GM23338 (cell line): ENCODE results near the gene SLC49A4.

Experiments
- EZH2 ChIP-seq: fragments of 200-600 bp; sonication (generic); IDR thresholded peaks from one replicate; pipeline ENCODE4 v1.8.0; 2017; ENCODE audit warnings: antibody characterized with exemption, mild to moderate bottlenecking, low read depth; ENCODE audit not compliant: unreplicated experiment
- POLR2AphosphoS5 ChIP-seq: IDR thresholded peaks from 2 replicates; pipeline ENCODE4 v1.6.1; 2016; ENCODE audit warnings: antibody characterized with exemption, low read depth
- TF ChIP-seq, protein P1 (sequence below), 2 experiments: fragments of 200-600 bp in 1 of 2; sonication (generic) in 1 of 2; conservative IDR thresholded peaks; 2 replicates each; pipeline versions ENCODE4 v1.5.1 to v1.6.1; 2016 to 2017; ENCODE audit warnings: antibody characterized with exemption in 2 of 2, low read depth in 2 of 2, mild to moderate bottlenecking in 2 of 2, moderate library complexity in 1 of 2

DNA sequence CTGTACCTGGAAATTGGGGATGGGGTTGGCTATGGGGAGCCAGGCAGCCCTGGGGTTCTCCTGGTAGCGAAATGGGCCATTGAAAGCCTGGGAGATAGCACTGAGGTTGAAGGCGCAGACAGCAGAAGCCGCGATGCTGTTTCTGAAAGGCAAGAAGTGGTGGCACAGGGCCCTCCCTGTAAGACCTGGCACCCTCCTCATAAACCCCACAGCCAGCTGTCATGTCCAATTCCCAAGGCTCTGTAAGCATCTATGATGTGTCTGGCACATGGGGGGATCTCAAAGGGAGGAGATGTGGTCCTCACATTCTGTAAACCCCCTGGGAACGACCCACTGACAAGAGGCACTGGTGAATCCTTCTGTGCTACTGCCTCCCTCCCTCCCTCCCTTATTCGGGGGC is 128.7 kb downstream of the SLC49A4 start:
- no peak for TF ChIP-seq POLR2AphosphoS5
- TF ChIP-seq, protein P1, sequence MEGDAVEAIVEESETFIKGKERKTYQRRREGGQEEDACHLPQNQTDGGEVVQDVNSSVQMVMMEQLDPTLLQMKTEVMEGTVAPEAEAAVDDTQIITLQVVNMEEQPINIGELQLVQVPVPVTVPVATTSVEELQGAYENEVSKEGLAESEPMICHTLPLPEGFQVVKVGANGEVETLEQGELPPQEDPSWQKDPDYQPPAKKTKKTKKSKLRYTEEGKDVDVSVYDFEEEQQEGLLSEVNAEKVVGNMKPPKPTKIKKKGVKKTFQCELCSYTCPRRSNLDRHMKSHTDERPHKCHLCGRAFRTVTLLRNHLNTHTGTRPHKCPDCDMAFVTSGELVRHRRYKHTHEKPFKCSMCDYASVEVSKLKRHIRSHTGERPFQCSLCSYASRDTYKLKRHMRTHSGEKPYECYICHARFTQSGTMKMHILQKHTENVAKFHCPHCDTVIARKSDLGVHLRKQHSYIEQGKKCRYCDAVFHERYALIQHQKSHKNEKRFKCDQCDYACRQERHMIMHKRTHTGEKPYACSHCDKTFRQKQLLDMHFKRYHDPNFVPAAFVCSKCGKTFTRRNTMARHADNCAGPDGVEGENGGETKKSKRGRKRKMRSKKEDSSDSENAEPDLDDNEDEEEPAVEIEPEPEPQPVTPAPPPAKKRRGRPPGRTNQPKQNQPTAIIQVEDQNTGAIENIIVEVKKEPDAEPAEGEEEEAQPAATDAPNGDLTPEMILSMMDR (conservative IDR thresholded peaks at IDR 0.05; ENCODE audit: low read depth in 2 of 2) = no peak
- TF ChIP-seq EZH2 = no peak
